K562 (cell line): Measurements from ENCODE around the gene KDM5D. TPM values are rescaled to one million over a fixed set of nuclear protein-coding genes. Genes with fewer than 3 reads are reported as not detected.

Source experiments
- ATAC-seq: fragments of 200-7000 bp; cut with Tn5 transposase; 3 replicates; pipeline ENCODE4 v1.9.1; 2020; ENCODE audit warnings: moderate library complexity
- BruUV-seq: library from RNA; stranded (reverse); fragments of 400-500 nt; replicated peaks from 2 replicates; lab custom pipeline; 2021; lab: Mats Ljungman, UMichigan
- CTCF ChIA-PET: fragments of 300-600 bp; formaldehyde crosslinking; extraction: SDS; loops from one replicate; lab custom pipeline; 2021; ENCODE audit warnings: low intra/inter-chr PET ratio; lab: Yijun Ruan, JAX
- POLR2A ChIA-PET: fragments of 300-600, 350-650 bp; sonication (Branson Sonifier 250); formaldehyde crosslinking; extraction: SDS; loops from one replicate; lab custom pipeline; 2021; ENCODE audit warnings: antibody characterized with exemption, inconsistent platforms; lab: Yijun Ruan, JAX
- DNase-seq, 4 experiments: peaks; one replicate each; pipeline versions ENCODE4 v3.0.0 to v3.0.0-alpha.2; 2011 to 2018; ENCODE audit warnings: low spot score in 3 of 4, mixed read lengths in 3 of 4; ENCODE audit errors: extremely low read depth in 1 of 4
- FAIRE-seq: peaks from 2 replicates; lab custom pipeline; 2011; peaks lifted over from hg19 to GRCh38; lab: Jason Lieb, UNC
- H2AFZ ChIP-seq: 2 replicates; pipeline ENCODE4 v1.6.0; 2011; ENCODE audit warnings: low read depth, low read length, control low read depth, inconsistent platforms
- H3K27ac ChIP-seq: fragments of 200-600 bp; 3 replicates; pipeline ENCODE4 v1.8.0; 2011; ENCODE audit warnings: low read depth, mild to moderate bottlenecking, control low read depth, inconsistent platforms, low read length, moderate library complexity, mixed read lengths; ENCODE audit errors: extremely low read depth
- H3K27me3 ChIP-seq, 2 experiments: fragments of 300-600 bp in 1 of 2; 2 replicates in 1 of 2; 3 replicates in 1 of 2; pipeline versions ENCODE4 v1.6.0 to v1.8.0; 2011; ENCODE audit warnings: inconsistent platforms in 2 of 2, low read length in 2 of 2, mild to moderate bottlenecking in 1 of 2, mixed read lengths in 1 of 2, moderate library complexity in 1 of 2; ENCODE audit not compliant: control insufficient read depth in 2 of 2, insufficient read depth in 2 of 2
- H3K36me3 ChIP-seq: fragments of 300-600 bp; 3 replicates; pipeline ENCODE4 v1.8.0; 2011; ENCODE audit warnings: mild to moderate bottlenecking, low read length, inconsistent platforms; ENCODE audit not compliant: control insufficient read depth, insufficient read depth
- H3K4me1 ChIP-seq, 2 experiments: fragments of 200-600 bp in 1 of 2; replicated peaks in 1 of 2; 2 replicates in 1 of 2; 3 replicates in 1 of 2; pipeline versions ENCODE4 v1.5.1 to v1.8.0; 2011; ENCODE audit warnings: inconsistent platforms in 2 of 2, low read length in 2 of 2, mild to moderate bottlenecking in 1 of 2, mixed read lengths in 1 of 2, moderate library complexity in 1 of 2; ENCODE audit not compliant: control insufficient read depth in 2 of 2, insufficient read depth in 2 of 2
- H3K4me2 ChIP-seq: 2 replicates; pipeline ENCODE4 v1.6.1; 2011; ENCODE audit warnings: low read length, control low read depth, inconsistent platforms, mixed read lengths; ENCODE audit not compliant: insufficient read depth
- H3K4me3 ChIP-seq: fragments of 200-600 bp; sonication (generic), shearing (Covaris generic); 2 replicates; pipeline ENCODE4 v1.5.1; 2016; ENCODE audit warnings: control low read depth, inconsistent platforms
- H3K79me2 ChIP-seq: fragments of 200-600 bp; 3 replicates; pipeline ENCODE4 v1.8.0; 2011; ENCODE audit warnings: low read length, inconsistent platforms; ENCODE audit not compliant: control insufficient read depth, insufficient read depth
- H3K9ac ChIP-seq, 2 experiments: 2 replicates each; pipeline versions ENCODE4 v1.6.0 to v1.6.1; 2011; ENCODE audit warnings: low read depth in 2 of 2, low read length in 2 of 2, control low read depth in 1 of 2, inconsistent platforms in 1 of 2, mild to moderate bottlenecking in 1 of 2, mixed read lengths in 1 of 2; ENCODE audit not compliant: insufficient read depth in 1 of 2
- H3K9me1 ChIP-seq: one replicate; pipeline ENCODE4 v1.6.0; 2011; ENCODE audit warnings: inconsistent platforms, mild to moderate bottlenecking, low read length, moderate library complexity; ENCODE audit not compliant: control insufficient read depth, insufficient read depth
- H3K9me3 ChIP-seq: replicated peaks from 2 replicates; pipeline ENCODE4 v1.5.1; 2011; ENCODE audit warnings: low read depth, low read length, inconsistent platforms; ENCODE audit not compliant: control insufficient read depth, insufficient read depth
- H4K20me1 ChIP-seq: replicated peaks from 2 replicates; pipeline ENCODE4 v1.6.1; 2011; ENCODE audit warnings: low read length, inconsistent platforms, mixed read lengths; ENCODE audit not compliant: control insufficient read depth, insufficient read depth
- ARID2 ChIP-seq: fragments of 450-650 bp; IDR thresholded peaks from 2 replicates; pipeline ENCODE4 v1.6.1; 2017; ENCODE audit warnings: antibody characterized with exemption, mild to moderate bottlenecking
- E2F8 ChIP-seq: fragments of 450-650 bp; IDR thresholded peaks from 2 replicates; pipeline ENCODE4 v1.7.1; 2018; ENCODE audit warnings: mild to moderate bottlenecking, low read depth; ENCODE audit not compliant: partially characterized antibody
- ETV6 ChIP-seq, 3 experiments: fragments of 150-350 bp in 1 of 3; sonication (generic) in 1 of 3; formaldehyde crosslinking in 1 of 3; IDR thresholded peaks; 2 replicates each; pipeline versions ENCODE4 v1.6.1 to v1.8.0; 2014 to 2022; ENCODE audit warnings: borderline replicate concordance in 2 of 3, low read depth in 2 of 3, antibody characterized with exemption in 1 of 3, low read length in 1 of 3, mild to moderate bottlenecking in 1 of 3, missing genetic modification reagents in 1 of 3
- GMEB1 ChIP-seq: fragments of 250-450 bp; sonication (Bioruptor Pico); IDR thresholded peaks from 2 replicates; pipeline ENCODE4 v1.4.0; 2020; ENCODE audit warnings: mild to moderate bottlenecking
- HDGF ChIP-seq: fragments of 450-650 bp; IDR thresholded peaks from 2 replicates; pipeline ENCODE4 v1.6.1; 2016
- HMGN3 ChIP-seq: IDR thresholded peaks from 2 replicates; pipeline ENCODE4 v1.6.1; 2011; ENCODE audit warnings: borderline replicate concordance, low read depth, mild to moderate bottlenecking, mixed read lengths, low read length; ENCODE audit not compliant: insufficient read length; ENCODE audit errors: extremely low read depth
- MAFK ChIP-seq: IDR thresholded peaks from 2 replicates; pipeline ENCODE4 v1.6.1; 2011; ENCODE audit warnings: low read length, improper control_type of control experiment
- SIRT6 ChIP-seq: IDR thresholded peaks from one replicate; pipeline ENCODE4 v1.6.1; 2012; ENCODE audit warnings: low read depth, mild to moderate bottlenecking, control low read depth, inconsistent platforms, low read length, moderate library complexity
- SRSF9 ChIP-seq: fragments of 200-400 bp; formaldehyde crosslinking; IDR thresholded peaks from 2 replicates; pipeline ENCODE4 v1.6.1; 2017; ENCODE audit warnings: low read depth, low read length, borderline replicate concordance
- ZNF280A ChIP-seq: fragments of 450-650 bp; IDR thresholded peaks from 2 replicates; pipeline ENCODE4 v1.6.1; 2018; ENCODE audit warnings: mild to moderate bottlenecking, low read depth; ENCODE audit not compliant: partially characterized antibody
- ZNF764 ChIP-seq: fragments of 250-450 bp; sonication (Bioruptor Pico); IDR thresholded peaks from 2 replicates; pipeline ENCODE4 v1.4.0; 2020; ENCODE audit warnings: low read depth, mild to moderate bottlenecking, moderate library complexity
- WGBS: fragments of 100-300 bp; shearing (Covaris generic); methylation state at CpG from one replicate; pipeline ENCODE4 v1.1.6; 2016; ENCODE audit warnings: low coverage, mixed read lengths; ENCODE audit not compliant: insufficient coverage; ENCODE audit errors: missing lambda C conversion rate; 5-methylcytosine and 5-hydroxymethylcytosine counted together
- in situ Hi-C: fragments of 300-500 bp; cut with MboI; formaldehyde crosslinking; loops from 4 replicates; pipeline ENCODE4 v1.15.0; 2018; ENCODE audit warnings: inconsistent platforms, mixed read lengths
- intact Hi-C: fragments of 100-400 bp; cut with micrococcal nuclease; formaldehyde crosslinking; loops from 2 replicates; pipeline ENCODE4 v1.14.2; 2022
- polyA plus RNA-seq, 8 experiments: library from polyadenylated mRNA; depleted of rRNA in 4 of 8; stranded (reverse) in 5 of 8; unstranded in 3 of 8; fragments of >200 nt; fragmentation: Nextera tagmentation in 2 of 8; fragmentation: Illumina TruSeq in 1 of 8; extraction: Ambion mirVana in 2 of 8; extraction: Trizol in 1 of 8; gene quantifications; 2 replicates each; pipeline versions ENCODE4 v1.2.1 to v1.2.3, GENCODE V29; 2011 to 2014; ENCODE audit warnings: inconsistent platforms in 1 of 8, missing spikeins in 1 of 8
- total RNA-seq, 7 experiments: library from RNA; depleted of rRNA in 6 of 7; stranded (reverse); fragments of >200 nt in 6 of 7; fragmentation: Illumina TruSeq in 2 of 7; extraction: Trizol in 2 of 7; gene quantifications; 2 replicates each; pipeline versions ENCODE4 v1.2.1 to v1.2.3, GENCODE V29; 2011 to 2021; ENCODE audit warnings: low replicate concordance in 1 of 7

KDM5D gene
- total and polyA plus RNA-seq, 9 of the 15 experiments (the other 6 are each of a cell fraction or from before 2014, with no cell fraction given): 0.27 TPM; not detected in 8

- ChIA-PET POLR2A (no interaction called here), CTCF (no interaction called here)
- no peak for ATAC-seq
- DNase-seq: no peak
- in situ Hi-C loops (no loop called here), intact Hi-C loops (no loop called here)
- no peak for FAIRE-seq
- Histone ChIP-seq H3K9me1 (no peaks in the 10 kb centered on the region), H2AFZ (no peak overlapping the region), H3K9ac (no peak overlapping the region), H3K36me3 (no peaks in the 10 kb centered on the region), H3K9me3 (no peaks in the 10 kb centered on the region), H3K79me2 (no peaks in the 10 kb centered on the region), H3K4me1 (no peaks in the 10 kb centered on the region), H4K20me1 (no peaks in the 10 kb centered on the region), H3K4me2 (no peak overlapping the region), H3K4me3 (no peak overlapping the region), H3K27ac (no peak overlapping the region), H3K27me3 (no peaks in the 10 kb centered on the region)
- no CpG with 5 or more reads among the region's 1 CpG for WGBS
- TF ChIP-seq GMEB1 (no peak), ARID2 (no peak), SIRT6 (no peak), E2F8 (no peak), HDGF (no peak), ZNF280A (no peak), ETV6 (IDR thresholded peaks at IDR 0.05; ENCODE audit: borderline replicate concordance in 1 of 2, low read depth in 2 of 2, low read length in 1 of 2) (no peak), ETV6 (CRISPR knock-in tag; IDR thresholded peaks at IDR 0.05; ENCODE audit: borderline replicate concordance) (no peak), ZNF764 (CRISPR knock-in tag) (no peak), HMGN3 (no peak), MAFK (no peak), SRSF9 (no peak)
- no TSS peak for BruUV-seq
Measured at GRCh38 chrY:19734425-19734824, 10.1 kb downstream of the KDM5D start.
